IgD-negative memory B cell (primary cell): ENCODE data around the gene RAB6B. TPM values are rescaled to one million over a fixed set of nuclear protein-coding genes. Genes with fewer than 3 reads are reported as not detected.
A peak's percentile ranks its signal among the peaks of the same experiment; 100 is the strongest.

Source experiments
- H3K27ac Mint-ChIP-seq, 3 donors: one replicate each; pipeline ENCODE4 v1.8.0; 2020 to 2022; ENCODE audit warnings: mild to moderate bottlenecking in 3 of 3, mixed read lengths in 3 of 3, moderate library complexity in 1 of 3
- H3K27me3 Mint-ChIP-seq: one replicate; pipeline ENCODE4 v1.8.0; 2021; ENCODE audit warnings: mixed read lengths
- H3K36me3 Mint-ChIP-seq: one replicate; pipeline ENCODE4 v1.8.0; 2020; ENCODE audit warnings: mild to moderate bottlenecking, mixed read lengths
- H3K4me1 Mint-ChIP-seq, 3 donors: one replicate each; pipeline ENCODE4 v1.8.0; 2020 to 2022; ENCODE audit warnings: mixed read lengths in 3 of 3, mild to moderate bottlenecking in 1 of 3
- H3K4me3 Mint-ChIP-seq, 4 donors: one replicate each; pipeline ENCODE4 v1.8.0; 2020 to 2022; ENCODE audit warnings: mild to moderate bottlenecking in 4 of 4, mixed read lengths in 4 of 4, moderate library complexity in 3 of 4
- H3K9me3 Mint-ChIP-seq, 3 donors: one replicate each; pipeline ENCODE4 v1.8.0; 2020 to 2021; ENCODE audit warnings: mixed read lengths in 3 of 3, mild to moderate bottlenecking in 1 of 3
- polyA plus RNA-seq: library from polyadenylated mRNA; unstranded; fragments of 300-500 nt; fragmentation: Illumina TruSeq; gene quantifications from one replicate; pipeline ENCODE4 v1.2.3, GENCODE V29; 2021

Gene RAB6B
- 0.36 TPM for polyA plus RNA-seq

DNA sequence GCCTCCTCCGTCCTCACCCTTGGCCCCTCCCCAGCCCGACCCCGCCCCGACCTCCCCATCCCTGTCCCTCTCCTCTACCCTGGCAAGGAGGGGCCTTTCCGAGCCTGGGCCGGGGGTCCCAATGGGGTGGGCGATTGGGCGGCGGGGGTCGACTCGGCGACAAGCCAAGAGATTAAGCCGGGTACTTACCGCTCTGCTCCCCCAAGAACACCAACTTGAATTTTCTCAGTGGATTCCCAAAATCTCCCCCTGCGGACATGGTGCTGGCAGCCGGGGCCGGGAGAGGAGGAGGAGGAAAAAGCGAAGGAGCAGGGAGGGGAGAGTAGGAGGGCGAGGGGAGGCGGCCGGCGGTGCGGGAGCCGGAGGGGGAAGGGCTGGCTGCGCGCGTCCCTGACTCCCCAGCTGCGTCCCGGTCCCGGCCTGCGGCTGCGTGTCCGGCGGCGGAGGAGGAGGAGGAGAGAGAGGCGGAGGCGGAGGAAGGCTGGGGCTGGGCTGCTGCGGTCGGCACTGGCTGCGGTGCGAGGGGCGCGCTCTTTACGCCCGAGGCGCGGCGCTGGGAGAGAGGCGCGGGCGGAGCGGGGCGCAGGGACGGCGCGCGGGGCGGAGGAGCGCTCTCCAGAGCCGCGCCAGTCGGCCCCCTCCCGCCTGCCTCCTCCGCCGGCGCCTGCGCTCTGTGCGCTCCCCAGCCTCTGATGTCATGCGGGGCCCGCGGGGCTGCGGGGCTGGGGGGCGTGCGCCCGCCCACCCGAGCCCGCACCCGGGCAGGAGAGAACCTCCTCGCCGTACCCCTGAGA, at the start of gene RAB6B:
Gene RAB6B, minus strand, starts transcription at position 675 of the 794 bp plus-strand sequence. Its CDS starts 416 bp downstream, at position 259.
- Mint-ChIP-seq H3K4me3 (peak within 1 kb of the TSS in 3 of 4 donors; percentile 41 to 82 (median 74)), H3K36me3 (no peaks in the 10 kb centered on the region), H3K9me3 (peaks cover 0 to 4% (median 0%) of the 10 kb centered on the region in 3 donors), H3K27ac (no peak within 1 kb of the TSS), H3K27me3 (peaks cover 29% of the 10 kb centered on the region), H3K4me1 (peaks cover 3 to 6% (median 5%) of the 10 kb centered on the region in 3 donors)

DNA sequence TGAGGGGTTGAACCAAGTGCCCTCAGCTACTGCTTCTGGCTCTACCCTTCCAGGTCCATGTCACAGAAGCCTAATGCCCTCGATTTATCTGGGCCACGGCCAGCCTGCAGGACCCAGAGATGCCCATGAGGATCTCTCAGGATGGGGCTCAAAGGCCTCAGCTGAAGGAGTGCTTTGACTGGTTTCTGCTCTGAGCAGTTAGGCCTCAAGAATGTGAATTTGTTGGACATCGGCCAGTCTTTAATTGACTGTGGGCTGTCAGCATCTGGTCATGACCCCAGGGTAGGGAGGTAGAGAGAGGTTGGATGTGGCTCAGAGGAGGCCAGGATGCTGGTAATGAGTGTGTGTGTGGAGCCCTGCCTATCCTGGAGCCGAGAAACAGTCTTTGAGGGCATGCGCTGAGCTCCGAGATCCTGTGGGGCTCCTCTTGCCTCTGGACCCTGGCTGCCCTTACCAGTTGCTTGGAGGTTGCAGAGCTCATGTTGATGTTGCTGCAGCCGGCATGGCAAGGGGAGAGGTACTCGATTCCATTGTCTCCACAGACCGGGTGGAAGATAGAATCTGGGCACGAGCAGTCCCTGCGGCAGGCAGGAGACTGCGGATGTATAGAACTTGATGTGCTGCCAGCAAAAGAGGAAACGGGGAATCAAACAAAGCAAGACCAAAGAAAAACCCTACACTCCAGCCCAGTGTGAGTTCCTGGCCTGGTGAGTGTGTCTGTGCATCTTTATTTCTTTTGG, 49.1 kb upstream of the RAB6B start:
- Mint-ChIP-seq H3K27ac (no peak overlapping the region), H3K4me1 (no peaks in the 10 kb centered on the region), H3K36me3 (no peaks in the 10 kb centered on the region), H3K27me3 (peaks cover 14% of the 10 kb centered on the region), H3K4me3 (no peak overlapping the region), H3K9me3 (no peaks in the 10 kb centered on the region)

DNA sequence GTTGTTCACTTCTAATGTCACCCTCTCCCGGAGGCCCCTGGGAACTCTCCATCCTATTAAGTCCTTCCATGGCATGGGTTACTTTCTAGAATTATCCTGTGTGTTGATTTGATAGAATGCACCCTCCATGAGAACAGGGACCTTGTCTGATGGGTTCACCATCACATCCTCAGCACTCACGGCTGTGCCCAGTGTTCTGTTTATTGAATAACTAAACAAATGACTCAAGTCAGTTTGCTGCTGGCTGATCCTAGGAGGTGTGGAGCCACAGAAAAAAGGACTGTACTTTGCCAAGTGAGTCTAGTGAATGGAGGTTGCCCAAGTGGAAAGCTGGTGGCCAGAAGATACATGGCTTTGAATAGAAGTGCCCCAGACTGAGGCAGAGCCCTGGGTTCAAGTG, 48.5 kb upstream of the RAB6B start:
- H3K4me1 Mint-ChIP-seq = no peaks in the 10 kb centered on the region
- H3K36me3 Mint-ChIP-seq = no peaks in the 10 kb centered on the region
- H3K27ac Mint-ChIP-seq = no peak overlapping the region
- H3K4me3 Mint-ChIP-seq = no peak overlapping the region
- H3K9me3 Mint-ChIP-seq = no peaks in the 10 kb centered on the region
- H3K27me3 Mint-ChIP-seq = peaks cover 14% of the 10 kb centered on the region

DNA sequence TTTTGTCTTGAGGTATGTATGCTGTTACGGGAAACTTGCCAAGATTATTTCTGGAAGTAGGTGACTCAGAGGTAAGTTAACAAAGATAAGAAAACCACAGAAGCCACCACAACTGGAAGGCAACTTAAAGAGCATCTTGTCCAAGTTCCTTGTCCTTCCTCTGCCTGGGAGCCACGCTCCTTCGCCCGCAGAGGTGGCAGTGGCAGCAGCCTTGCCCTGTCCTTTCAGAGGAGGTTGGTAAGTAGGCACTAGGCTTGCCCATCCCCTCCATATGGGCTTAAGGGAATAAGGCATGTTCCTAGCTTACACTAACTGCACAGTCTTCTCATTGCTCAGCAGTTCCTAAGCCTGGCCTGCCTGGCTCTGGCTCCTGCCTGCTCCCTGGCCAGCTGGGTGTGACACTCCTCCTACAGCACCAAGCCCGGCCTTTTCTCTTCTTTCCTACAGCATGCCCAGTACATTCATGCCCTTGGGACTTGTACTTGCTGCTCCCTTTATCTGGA, 48.0 kb upstream of the RAB6B start:
- no peak overlapping the region for H3K27ac Mint-ChIP-seq
- no peaks in the 10 kb centered on the region for H3K36me3 Mint-ChIP-seq

DNA sequence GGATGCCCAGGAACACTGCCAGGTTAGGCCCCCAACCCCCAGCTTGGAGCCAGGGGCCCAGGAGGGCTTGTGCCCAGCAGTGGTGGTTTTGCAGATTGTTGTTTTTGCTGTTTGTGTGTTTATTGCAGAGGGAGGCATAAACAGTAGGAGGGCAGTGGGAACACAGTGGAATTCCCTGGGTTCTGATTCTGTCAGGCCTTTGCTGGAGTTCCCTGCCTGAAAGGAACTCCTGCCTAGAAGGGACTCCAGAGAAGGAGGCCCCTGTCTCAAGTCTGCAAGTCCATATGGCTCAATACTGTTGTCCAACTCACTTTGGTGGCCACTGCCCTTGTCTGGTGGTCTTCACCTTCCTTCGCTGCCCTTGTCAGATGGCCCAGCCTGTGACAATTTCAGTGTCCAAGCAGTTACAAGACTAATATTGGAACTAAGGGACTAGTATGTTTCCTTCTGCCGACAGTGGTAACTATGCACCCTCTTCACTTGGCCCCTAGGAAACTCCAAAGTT, 47.4 kb upstream of the RAB6B start:
- no peaks in the 10 kb centered on the region for H3K4me1 Mint-ChIP-seq
- no peak overlapping the region for H3K4me3 Mint-ChIP-seq
- no peaks in the 10 kb centered on the region for H3K9me3 Mint-ChIP-seq
- no peak overlapping the region for H3K27ac Mint-ChIP-seq
- H3K27me3 Mint-ChIP-seq = peaks cover 14% of the 10 kb centered on the region
- no peaks in the 10 kb centered on the region for H3K36me3 Mint-ChIP-seq

More for the DNA sequence above, 48.0 kb upstream of the RAB6B start:
- no peak overlapping the region for H3K4me3 Mint-ChIP-seq
- no peaks in the 10 kb centered on the region for H3K4me1 Mint-ChIP-seq
- peaks cover 14% of the 10 kb centered on the region for H3K27me3 Mint-ChIP-seq
- no peaks in the 10 kb centered on the region for H3K9me3 Mint-ChIP-seq

DNA sequence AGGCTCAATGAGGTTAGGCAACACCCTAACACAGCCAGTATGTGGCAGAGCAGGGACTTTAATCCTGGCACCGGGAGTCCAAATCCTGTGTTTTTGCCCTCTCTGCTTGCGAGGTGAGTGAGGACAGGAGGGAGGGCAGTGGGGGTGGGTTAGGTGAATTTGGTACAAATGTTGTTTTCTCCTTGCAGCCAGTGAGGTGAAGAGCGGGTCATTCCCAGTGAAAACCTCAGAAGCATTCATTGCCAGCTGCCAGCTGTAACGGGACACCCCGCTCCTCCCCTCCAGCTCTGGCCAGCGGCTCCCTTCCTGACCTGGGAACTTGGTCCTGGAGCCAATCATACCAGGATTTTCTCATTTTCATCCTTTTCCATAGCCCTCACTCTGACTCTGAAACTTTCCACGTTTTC, 45.7 kb upstream of the RAB6B start:
- Mint-ChIP-seq H3K36me3 (no peaks in the 10 kb centered on the region), H3K4me1 (no peaks in the 10 kb centered on the region), H3K27ac (no peak overlapping the region)

DNA sequence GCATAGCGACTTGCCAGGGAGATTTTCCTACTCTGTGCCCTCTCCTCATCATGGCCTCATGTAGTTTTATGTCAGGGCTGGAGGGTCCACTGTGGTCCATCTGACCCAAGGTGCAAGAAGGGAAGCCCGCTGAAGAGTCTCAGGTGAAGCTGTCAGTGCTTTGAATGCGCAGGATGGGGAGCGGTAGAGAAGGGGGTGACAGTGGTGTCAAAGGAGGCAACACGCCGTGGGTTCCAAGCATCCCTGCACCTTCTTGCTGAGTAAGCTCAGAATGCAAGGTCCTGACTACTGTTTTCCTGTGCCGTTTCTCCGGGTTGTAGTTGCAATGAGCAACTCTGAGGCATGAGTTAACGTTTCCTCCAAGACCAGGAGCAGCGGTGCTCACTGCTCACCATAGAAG, 44.9 kb upstream of the RAB6B start:
- no peak overlapping the region for H3K27ac Mint-ChIP-seq
- H3K36me3 Mint-ChIP-seq = no peaks in the 10 kb centered on the region
- no peaks in the 10 kb centered on the region for H3K4me1 Mint-ChIP-seq
- H3K9me3 Mint-ChIP-seq = no peaks in the 10 kb centered on the region
- H3K27me3 Mint-ChIP-seq = peaks cover 14% of the 10 kb centered on the region
- H3K4me3 Mint-ChIP-seq = no peak overlapping the region

More for the DNA sequence above, 45.7 kb upstream of the RAB6B start:
- H3K4me3 Mint-ChIP-seq = no peak overlapping the region
- peaks cover 14% of the 10 kb centered on the region for H3K27me3 Mint-ChIP-seq
- no peaks in the 10 kb centered on the region for H3K9me3 Mint-ChIP-seq

DNA sequence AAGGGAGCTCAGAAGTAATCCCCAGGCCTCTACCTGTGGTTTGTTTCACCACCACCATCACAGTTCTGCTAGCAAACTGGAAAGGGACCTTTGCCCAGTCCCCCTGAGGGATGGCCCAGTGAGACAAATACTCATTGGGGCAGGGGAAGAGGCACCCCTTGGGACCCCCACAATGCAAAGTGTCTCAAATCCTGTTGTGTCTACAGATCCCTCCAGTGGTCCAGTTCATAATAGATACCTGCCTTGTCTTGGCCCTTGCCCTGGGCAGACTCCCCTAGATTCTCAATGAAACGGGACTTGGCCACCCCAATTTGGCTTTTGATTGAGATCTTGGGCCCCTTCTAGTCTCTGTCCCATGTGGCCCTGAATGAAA, 43.8 kb upstream of the RAB6B start:
- Mint-ChIP-seq H3K27me3 (peaks cover 9% of the 10 kb centered on the region), H3K27ac (no peak overlapping the region), H3K36me3 (peaks cover 1% of the 10 kb centered on the region), H3K9me3 (no peaks in the 10 kb centered on the region), H3K4me3 (no peak overlapping the region), H3K4me1 (no peaks in the 10 kb centered on the region)

DNA sequence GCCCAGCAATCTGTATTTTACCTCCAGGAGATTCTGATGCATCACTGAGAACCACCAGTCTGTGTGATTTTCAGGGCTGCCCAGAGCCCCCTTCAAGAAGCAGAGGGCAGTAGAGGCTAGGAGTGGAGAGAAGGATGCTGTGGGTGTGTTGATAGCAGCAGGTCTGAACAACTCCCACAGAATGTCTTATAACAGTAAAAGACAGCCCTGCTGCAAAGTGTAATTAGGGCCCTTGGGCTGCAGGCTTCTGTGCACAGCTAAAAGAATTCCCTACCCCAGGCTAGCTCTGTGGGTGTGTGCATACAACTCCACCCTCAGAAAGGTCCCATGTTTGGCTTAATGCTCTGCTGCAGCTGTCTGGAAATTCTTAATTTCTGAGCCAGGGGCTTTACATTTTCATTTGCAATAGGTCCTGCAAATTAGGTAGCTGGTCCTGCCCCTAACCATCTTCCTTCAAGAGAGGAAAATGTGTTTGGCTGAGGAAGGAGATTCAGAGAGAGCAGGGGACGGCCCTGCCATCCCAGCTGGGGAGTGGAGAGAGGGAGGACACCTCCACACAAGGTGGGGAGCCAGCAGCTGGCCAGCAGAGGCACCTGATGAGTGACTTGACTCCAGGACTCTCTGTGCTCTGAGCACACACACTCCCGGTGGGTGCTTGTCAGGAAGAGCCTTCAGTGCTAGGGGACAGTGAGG, 43.2 kb upstream of the RAB6B start:
- H3K4me1 Mint-ChIP-seq = no peaks in the 10 kb centered on the region
- no peaks in the 10 kb centered on the region for H3K9me3 Mint-ChIP-seq
- peaks cover 1% of the 10 kb centered on the region for H3K36me3 Mint-ChIP-seq
- no peak overlapping the region for H3K27ac Mint-ChIP-seq
- no peak overlapping the region for H3K4me3 Mint-ChIP-seq
- H3K27me3 Mint-ChIP-seq = peaks cover 5% of the 10 kb centered on the region

DNA sequence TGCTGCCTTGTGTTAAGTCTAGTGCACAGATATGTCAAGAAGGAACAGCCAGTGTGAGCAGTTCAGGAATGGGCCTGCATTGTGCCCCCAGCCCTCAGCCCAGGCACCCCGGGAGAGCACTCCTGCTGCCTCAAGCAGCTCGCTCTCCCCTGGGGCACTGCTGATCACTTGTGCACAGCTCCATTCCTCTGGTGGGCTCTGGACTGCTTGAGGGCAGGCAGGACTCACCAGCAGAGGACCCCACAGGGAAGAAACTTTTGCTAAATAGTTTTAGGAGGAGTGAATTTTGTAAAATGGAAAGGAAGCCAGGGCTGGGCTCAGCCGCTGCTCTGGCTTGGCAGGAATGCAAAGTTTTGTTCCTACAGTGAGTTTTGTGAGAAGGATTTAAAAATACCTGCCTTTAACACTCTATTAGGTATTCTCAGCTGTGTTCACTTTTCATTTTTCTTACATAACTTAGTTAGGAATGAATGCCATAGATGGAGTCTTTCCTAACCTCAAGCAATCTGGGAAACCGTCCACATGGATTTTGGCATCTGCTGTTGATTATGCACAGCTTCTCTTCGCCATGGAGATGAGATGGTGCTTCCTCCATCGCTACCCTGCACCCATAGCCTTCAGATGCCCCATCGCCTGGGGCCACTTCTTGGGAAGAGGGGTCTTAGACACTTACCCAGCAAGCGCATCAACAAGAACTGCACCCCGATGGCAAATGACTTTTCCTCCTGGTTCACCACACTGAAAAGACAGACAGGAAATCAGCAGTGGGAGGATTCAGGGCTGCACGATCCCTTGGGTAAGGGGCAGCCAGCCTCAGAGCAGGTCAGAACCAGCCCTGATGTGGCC, 42.3 kb upstream of the RAB6B start:
- peaks cover 4% of the 10 kb centered on the region for H3K27me3 Mint-ChIP-seq
- H3K27ac Mint-ChIP-seq = no peak overlapping the region
- no peaks in the 10 kb centered on the region for H3K4me1 Mint-ChIP-seq
- no peaks in the 10 kb centered on the region for H3K9me3 Mint-ChIP-seq
- H3K4me3 Mint-ChIP-seq = no peak overlapping the region
- H3K36me3 Mint-ChIP-seq = peaks cover 1% of the 10 kb centered on the region

DNA sequence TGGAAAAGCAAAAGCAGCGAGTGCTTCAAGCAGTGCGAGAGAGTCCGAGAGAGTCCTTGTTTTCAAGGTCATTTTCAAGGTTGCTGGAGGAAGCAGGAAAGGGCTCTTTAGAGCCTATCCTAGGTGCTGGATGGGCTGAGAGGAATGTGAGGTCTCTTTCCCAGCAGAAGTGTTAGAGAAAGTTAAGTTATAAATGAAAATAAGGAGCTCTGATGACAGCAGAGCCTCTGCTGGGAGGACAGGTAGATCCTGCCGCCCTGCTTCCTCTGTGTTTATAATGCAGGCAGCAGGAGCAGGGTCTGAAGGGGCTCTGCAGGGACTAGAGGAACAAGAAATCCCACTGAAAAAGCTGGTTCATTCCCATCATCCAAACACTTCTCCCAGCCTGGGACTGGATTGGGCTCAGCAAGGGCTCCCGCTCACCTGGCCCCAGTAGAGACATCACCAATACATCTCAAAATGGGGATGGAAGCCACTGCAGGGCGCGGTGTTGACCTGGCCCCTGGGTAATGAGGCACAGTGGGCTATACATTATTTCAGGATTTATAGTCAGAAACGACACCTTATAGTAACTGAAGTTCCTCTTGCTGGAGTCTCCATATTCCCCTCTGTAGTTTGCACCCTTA, 41.5 kb upstream of the RAB6B start:
- no peak overlapping the region for H3K4me3 Mint-ChIP-seq
- no peaks in the 10 kb centered on the region for H3K9me3 Mint-ChIP-seq
- no peaks in the 10 kb centered on the region for H3K4me1 Mint-ChIP-seq
- H3K27ac Mint-ChIP-seq = no peak overlapping the region
- H3K27me3 Mint-ChIP-seq = peaks cover 4% of the 10 kb centered on the region
- H3K36me3 Mint-ChIP-seq = peaks cover 1% of the 10 kb centered on the region

DNA sequence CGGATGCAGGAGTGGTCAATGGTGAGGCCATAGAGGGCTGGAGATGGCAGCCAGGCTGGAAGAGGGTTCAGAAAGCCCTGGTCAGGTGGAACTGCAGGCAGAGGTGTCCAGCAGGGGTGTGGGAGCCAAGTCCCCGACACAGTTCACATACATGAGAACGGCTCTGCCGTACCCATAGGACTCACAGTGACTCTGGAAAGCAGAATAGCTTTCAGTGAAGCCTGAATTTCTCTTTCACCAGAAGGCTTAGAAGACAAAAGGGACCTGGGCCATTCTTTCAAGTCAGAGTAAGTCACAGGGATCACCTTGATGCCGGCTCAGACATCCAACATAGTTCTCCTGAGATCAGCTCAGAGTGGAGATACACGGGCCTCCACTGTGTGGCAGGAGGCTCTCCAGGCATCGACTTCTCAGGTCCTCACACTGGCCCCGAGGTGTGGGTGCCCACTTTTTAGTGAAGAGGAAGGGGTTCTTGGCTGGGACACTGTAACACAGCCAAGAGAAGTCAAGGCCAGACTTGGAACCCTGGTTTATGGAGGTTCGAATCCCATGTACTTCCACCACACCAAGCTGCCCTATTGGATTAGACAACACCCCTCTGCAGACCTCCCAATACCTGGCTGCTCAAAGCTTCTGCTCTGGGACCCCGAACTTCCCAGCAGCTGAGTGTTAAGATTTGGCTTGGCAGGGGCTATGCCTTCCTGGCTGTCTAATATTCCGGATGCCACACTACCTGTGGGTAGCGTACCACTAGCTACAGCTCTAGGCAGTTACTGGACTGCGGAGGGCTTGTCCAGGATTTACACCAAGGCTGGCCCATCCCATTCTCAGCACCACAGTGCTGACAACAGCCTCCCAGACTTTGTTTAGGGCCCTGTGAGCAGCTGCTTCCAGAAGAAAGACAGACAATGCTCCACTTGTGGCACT, 40.4 kb upstream of the RAB6B start:
- Mint-ChIP-seq H3K36me3 (peaks cover 1% of the 10 kb centered on the region), H3K9me3 (no peaks in the 10 kb centered on the region), H3K4me1 (no peaks in the 10 kb centered on the region), H3K27ac (no peak overlapping the region), H3K4me3 (no peak overlapping the region), H3K27me3 (peaks cover 1% of the 10 kb centered on the region)
